Left lung (tissue), 10 donors: ENCODE data around the gene STAT1. TPM values are rescaled to one million over a fixed set of nuclear protein-coding genes. Genes with fewer than 3 reads are reported as not detected.

ENCODE experiments used
- ATAC-seq: fragments of 200-7000 bp; cut with Tn5 transposase; one replicate; pipeline ENCODE4 v1.9.1; 2020; ENCODE audit warnings: moderate library complexity
- DNase-seq, 4 donors: peaks; one replicate each; pipeline ENCODE4 v3.0.0-alpha.2; 2013 to 2020
- H3K27ac ChIP-seq, 2 donors: fragments of 200-600 bp; sonication (generic) in 1 of 2; one replicate each; pipeline versions ENCODE4 v1.5.0 to v1.8.0; 2020 to 2021
- H3K27me3 ChIP-seq, 2 donors: fragments of 200-600 bp; sonication (generic) in 1 of 2; one replicate each; pipeline versions ENCODE4 v1.5.0 to v1.8.0; 2020 to 2021
- H3K36me3 ChIP-seq, 2 donors: fragments of 200-600 bp; sonication (generic) in 1 of 2; one replicate each; pipeline versions ENCODE4 v1.5.0 to v1.8.0; 2020 to 2021
- H3K4me1 ChIP-seq, 2 donors: fragments of 200-600 bp; one replicate each; pipeline ENCODE4 v1.8.0; 2021
- H3K4me3 ChIP-seq, 2 donors: fragments of 200-600 bp; sonication (generic) in 1 of 2; one replicate each; pipeline versions ENCODE4 v1.5.0 to v1.8.0; 2020 to 2021; ENCODE audit warnings: mild to moderate bottlenecking in 1 of 2
- H3K9me3 ChIP-seq, 2 donors: fragments of 200-600 bp; sonication (generic) in 1 of 2; one replicate each; pipeline versions ENCODE4 v1.5.0 to v1.8.0; 2020 to 2021
- CTCF ChIP-seq, 2 donors: fragments of 200-600 bp; sonication (generic) in 1 of 2; IDR thresholded peaks; one replicate each; pipeline versions ENCODE4 v1.5.0 to v1.8.0; 2021; ENCODE audit warnings: antibody characterized with exemption in 2 of 2
- intact Hi-C, 2 donors: fragments of 100-400 bp; cut with DNase I; formaldehyde crosslinking; loops; one replicate each; pipeline versions ENCODE4 v1.11.2 to v1.14.2; 2022
- polyA plus RNA-seq, 6 donors: library from polyadenylated mRNA; unstranded; fragments of 120-200 nt; gene quantifications; one replicate each; pipeline ENCODE4 v1.2.1, GENCODE V29; 2013; ENCODE audit not compliant: insufficient read length in 6 of 6
- total RNA-seq, 2 donors: library from RNA; stranded (reverse); fragmentation: NEBNext Ultra II Directional; extraction: Animal tissue kit (Norgen Biotek cat#: 25700); gene quantifications; one replicate each; pipeline ENCODE4 v1.2.1, GENCODE V29; 2021
- donor health status: DM: no; HTN: yes; CAD: no.
- donor health status: DM: no; HTN: no; CAD: no.

STAT1 gene
- total and polyA plus RNA-seq, 8 donors, result 54.0 to 144 (median 65.2) TPM

- Histone ChIP-seq H3K36me3 (peaks cover 0 to 56% of the 10 kb centered on the region in 2 donors), H3K4me1 (peaks cover 16 to 52% of the 10 kb centered on the region in 2 donors), H3K27me3 (no peaks in the 10 kb centered on the region), H3K27ac (peak overlapping the region in 1 of 2 donors; percentile 2), H3K4me3 (peak overlapping the region in 1 of 2 donors; percentile 92), H3K9me3 (no peaks in the 10 kb centered on the region)
- DNase-seq (no peak), ATAC-seq (no peak)
- TF ChIP-seq CTCF (IDR thresholded peaks at IDR 0.05), result no peak
- intact Hi-C loops, result no loop called here
Observed at GRCh38 chr2:191010887-191011885, 2.8 kb downstream of the STAT1 start.

DNA sequence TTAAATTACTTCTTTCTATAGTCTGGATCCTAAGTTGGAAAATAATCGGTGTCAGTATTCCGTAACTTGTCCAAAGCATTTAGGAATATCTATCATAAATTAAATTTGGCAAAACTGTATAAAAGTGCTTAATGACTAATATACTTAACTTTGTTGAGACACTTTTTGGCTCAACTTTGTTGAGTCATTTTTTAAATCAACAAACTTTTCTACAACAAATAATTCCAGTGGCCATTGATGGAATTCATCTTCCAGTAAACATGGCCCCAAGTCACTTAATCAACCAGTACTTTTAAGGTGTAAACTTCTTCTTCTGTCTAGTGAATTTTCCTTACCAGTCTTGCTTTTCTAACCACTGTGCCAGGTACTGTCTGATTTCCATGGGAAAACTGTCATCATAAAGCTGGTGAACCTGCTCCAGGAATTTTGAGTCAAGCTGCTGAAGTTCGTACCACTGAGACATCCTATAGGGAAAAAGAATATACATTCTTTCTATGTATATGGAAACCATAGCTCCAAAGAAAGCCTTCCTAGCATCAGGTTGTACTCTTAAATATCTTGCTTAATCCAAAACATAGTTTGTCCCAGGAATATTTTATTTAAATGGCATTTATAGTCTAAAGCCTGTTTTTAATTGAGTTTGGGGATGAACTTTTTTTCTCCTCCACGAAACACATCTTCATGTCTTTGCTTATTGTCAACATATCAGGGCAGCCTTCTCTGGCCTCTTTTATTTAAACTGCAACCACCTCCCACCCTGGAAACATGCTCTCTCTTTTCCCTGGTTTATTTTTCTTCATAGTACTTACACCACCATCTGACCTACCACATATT lies 4.2 kb downstream of the STAT1 start:
- ATAC-seq (no peak), DNase-seq (no peak)
- H3K36me3 ChIP-seq, result peaks cover 0 to 70% of the 10 kb centered on the region in 2 donors
- H3K4me1 ChIP-seq, result peaks cover 16 to 44% of the 10 kb centered on the region in 2 donors
- no peak overlapping the region for H3K4me3 ChIP-seq
- intact Hi-C loops, result no loop called here
- H3K9me3 ChIP-seq, result no peaks in the 10 kb centered on the region
- no peaks in the 10 kb centered on the region for H3K27me3 ChIP-seq
- no peak overlapping the region for H3K27ac ChIP-seq
- TF ChIP-seq CTCF (IDR thresholded peaks at IDR 0.05), result no peak

- Histone ChIP-seq H3K27me3 (no peaks in the 10 kb centered on the region), H3K4me3 (no peak overlapping the region), H3K27ac (no peak overlapping the region), H3K36me3 (peaks cover 0 to 85% of the 10 kb centered on the region in 2 donors), H3K9me3 (no peaks in the 10 kb centered on the region), H3K4me1 (peaks cover 16 to 39% of the 10 kb centered on the region in 2 donors)
- DNase-seq (no peak), ATAC-seq (no peak)
- intact Hi-C loops, result no loop called here
- no peak for TF ChIP-seq CTCF (IDR thresholded peaks at IDR 0.05)
Observed at GRCh38 chr2:191008286-191008685, 5.7 kb downstream of the STAT1 start.

GRCh38 chr2:191006997-191007783 lies 6.8 kb downstream of the STAT1 start:
- peaks cover 7 to 29% of the 10 kb centered on the region in 2 donors for H3K4me1 ChIP-seq

More at GRCh38 chr2:191006997-191007783, 6.8 kb downstream of the STAT1 start:
- H3K4me3 ChIP-seq, result no peak overlapping the region
- ATAC-seq (no peak), DNase-seq (no peak)
- no peak for TF ChIP-seq CTCF (IDR thresholded peaks at IDR 0.05)
- no peaks in the 10 kb centered on the region for H3K27me3 ChIP-seq
- no peaks in the 10 kb centered on the region for H3K9me3 ChIP-seq
- H3K27ac ChIP-seq, result no peak overlapping the region
- intact Hi-C loops, result no loop called here
- H3K36me3 ChIP-seq, result peaks cover 0 to 96% of the 10 kb centered on the region in 2 donors
